GM12878 (cell line): ENCODE data around the gene FHIP1B. TPM values are rescaled to one million over a fixed set of nuclear protein-coding genes. Genes with fewer than 3 reads are reported as not detected.

Source experiments
- ATAC-seq: fragments of 200-7000 bp; cut with Tn5 transposase; 3 replicates; pipeline ENCODE4 v1.9.1; 2020; ENCODE audit warnings: mild to moderate bottlenecking, moderate library complexity
- BruUV-seq: library from RNA; stranded (reverse); fragments of 400-500 nt; replicated peaks from 2 replicates; lab custom pipeline; 2021; lab: Mats Ljungman, UMichigan
- CTCF ChIA-PET: fragments of 300-600 bp; sonication (Branson Sonifier 250); formaldehyde crosslinking; extraction: SDS; loops from one replicate; lab custom pipeline; 2021; ENCODE audit warnings: inconsistent platforms; lab: Yijun Ruan, JAX
- POLR2A ChIA-PET: fragments of 350-600 bp; formaldehyde crosslinking; extraction: SDS; loops from one replicate; lab custom pipeline; 2021; ENCODE audit warnings: inconsistent platforms; lab: Charles Lee
- RAD21 ChIA-PET: fragments of 300-600 bp; sonication (Branson Sonifier 250); formaldehyde crosslinking; loops from one replicate; lab custom pipeline; 2023; ENCODE audit warnings: antibody characterized with exemption; ENCODE audit not compliant: unreplicated experiment; lab: Charles Lee
- SMC1A ChIA-PET: fragments of 300-600 bp; sonication (Branson Sonifier 250); formaldehyde crosslinking; loops from one replicate; lab custom pipeline; 2023; ENCODE audit not compliant: unreplicated experiment, uncharacterized antibody; lab: Charles Lee
- DNase-seq: peaks from one replicate; pipeline ENCODE4 v3.0.0-alpha.2; 2011; ENCODE audit warnings: low read depth, low spot score
- FAIRE-seq: peaks from 3 replicates; lab custom pipeline; 2011; peaks lifted over from hg19 to GRCh38; lab: Jason Lieb, UNC
- H2AFZ ChIP-seq: 2 replicates; pipeline ENCODE4 v1.6.0; 2011; ENCODE audit warnings: low read depth, low read length, control low read depth; ENCODE audit not compliant: control insufficient read depth
- H3K27ac ChIP-seq: 2 replicates; pipeline ENCODE4 v1.5.1; 2011; ENCODE audit warnings: control low read depth; ENCODE audit not compliant: control insufficient read depth, insufficient read depth
- H3K27me3 ChIP-seq, 2 experiments: replicated peaks in 1 of 2; 2 replicates each; pipeline versions ENCODE4 v1.6.0 to v1.6.1; 2011; ENCODE audit warnings: low read length in 1 of 2; ENCODE audit not compliant: control insufficient read depth in 2 of 2, insufficient read depth in 2 of 2
- H3K36me3 ChIP-seq, 2 experiments: 2 replicates each; pipeline ENCODE4 v1.5.1; 2011; ENCODE audit warnings: low read length in 1 of 2; ENCODE audit not compliant: control insufficient read depth in 2 of 2, insufficient read depth in 2 of 2
- H3K4me1 ChIP-seq: 2 replicates; pipeline ENCODE4 v1.6.1; 2011; ENCODE audit warnings: mild to moderate bottlenecking, low read length, moderate library complexity, mixed read lengths; ENCODE audit not compliant: control insufficient read depth, insufficient read depth
- H3K4me2 ChIP-seq: 2 replicates; pipeline ENCODE4 v1.6.0; 2011; ENCODE audit warnings: control low read depth; ENCODE audit not compliant: control insufficient read depth, insufficient read depth
- H3K4me3 ChIP-seq: fragments of 200-600 bp; sonication (generic); 2 replicates; pipeline ENCODE4 v1.5.1; 2016
- H3K79me2 ChIP-seq: 2 replicates; pipeline ENCODE4 v1.6.0; 2011; ENCODE audit warnings: low read length; ENCODE audit not compliant: control insufficient read depth, insufficient read depth
- H3K9ac ChIP-seq: 2 replicates; pipeline ENCODE4 v1.8.0; 2011; ENCODE audit warnings: low read length, control low read depth, mixed read lengths; ENCODE audit not compliant: control insufficient read depth, insufficient read depth
- H3K9me3 ChIP-seq: replicated peaks from 3 replicates; pipeline ENCODE4 v1.5.1; 2011; ENCODE audit warnings: mild to moderate bottlenecking, low read length; ENCODE audit not compliant: control insufficient read depth, insufficient read depth
- H4K20me1 ChIP-seq: 2 replicates; pipeline ENCODE4 v1.6.0; 2011; ENCODE audit not compliant: control insufficient read depth, insufficient read depth
- BCL11A ChIP-seq: IDR thresholded peaks from 2 replicates; pipeline ENCODE4 v1.6.1; 2011; ENCODE audit warnings: low read depth, low read length
- CUX1 ChIP-seq: IDR thresholded peaks from 2 replicates; pipeline ENCODE4 v1.6.1; 2012; ENCODE audit warnings: improper control_type of control experiment, low read depth, low read length; ENCODE audit not compliant: insufficient replicate concordance
- ELK1 ChIP-seq: IDR thresholded peaks from 2 replicates; pipeline ENCODE4 v1.6.1; 2012; ENCODE audit warnings: low read depth, low read length, improper control_type of control experiment
- FOXM1 ChIP-seq: IDR thresholded peaks from 2 replicates; pipeline ENCODE4 v1.6.1; 2012; ENCODE audit warnings: low read depth, mild to moderate bottlenecking, inconsistent platforms, low read length, moderate library complexity
- KLF5 ChIP-seq: fragments of 450-650 bp; IDR thresholded peaks from 2 replicates; pipeline ENCODE4 v1.6.1; 2014; ENCODE audit warnings: mild to moderate bottlenecking; ENCODE audit not compliant: partially characterized antibody
- MEF2B ChIP-seq: fragments of 450-650 bp; IDR thresholded peaks from 2 replicates; pipeline ENCODE4 v1.6.1; 2018; ENCODE audit warnings: mild to moderate bottlenecking, moderate library complexity; ENCODE audit not compliant: partially characterized antibody, poor library complexity, severe bottlenecking
- PML ChIP-seq: IDR thresholded peaks from 2 replicates; pipeline ENCODE4 v1.6.1; 2012; ENCODE audit warnings: low read length, inconsistent platforms
- RB1 ChIP-seq: fragments of 450-650 bp; formaldehyde crosslinking; IDR thresholded peaks from 2 replicates; pipeline ENCODE4 v1.6.1; 2017; ENCODE audit warnings: mild to moderate bottlenecking, borderline replicate concordance
- SMAD1 ChIP-seq: fragments of 450-650 bp; IDR thresholded peaks from 2 replicates; pipeline ENCODE4 v1.6.1; 2018; ENCODE audit warnings: mild to moderate bottlenecking, low read depth; ENCODE audit not compliant: partially characterized antibody
- SRF ChIP-seq, 2 experiments: IDR thresholded peaks; 2 replicates each; pipeline ENCODE4 v1.6.1; 2011; ENCODE audit warnings: low read depth in 2 of 2, low read length in 2 of 2, mild to moderate bottlenecking in 1 of 2, moderate library complexity in 1 of 2
- SUZ12 ChIP-seq: fragments of 200-600 bp; sonication (generic); IDR thresholded peaks from one replicate; pipeline ENCODE4 v1.6.1; 2018; ENCODE audit warnings: antibody characterized with exemption, mild to moderate bottlenecking; ENCODE audit not compliant: unreplicated experiment
- TARDBP ChIP-seq: IDR thresholded peaks from 2 replicates; pipeline ENCODE4 v1.6.1; 2016; ENCODE audit warnings: borderline replicate concordance
- WRNIP1 ChIP-seq: IDR thresholded peaks from 2 replicates; pipeline ENCODE4 v1.6.1; 2011; ENCODE audit warnings: low read depth, low read length, improper control_type of control experiment, borderline replicate concordance
- ZNF384 ChIP-seq: IDR thresholded peaks from 2 replicates; pipeline ENCODE4 v1.6.1; 2012; ENCODE audit warnings: low read depth, mild to moderate bottlenecking, low read length, improper control_type of control experiment, borderline replicate concordance
- in situ Hi-C: fragments of 300-500 bp; cut with MboI; formaldehyde crosslinking; loops from 9 replicates; pipeline ENCODE4 v1.14.3; 2018; ENCODE audit warnings: mixed read lengths
- intact Hi-C: fragments of 100-400 bp; cut with micrococcal nuclease; formaldehyde crosslinking; loops from one replicate; pipeline ENCODE4 v1.14.2; 2022; ENCODE audit not compliant: unreplicated experiment
- polyA plus RNA-seq, 11 experiments: library from polyadenylated mRNA; depleted of rRNA in 4 of 11; unstranded in 6 of 11; stranded (reverse) in 5 of 11; fragments of >200 nt; fragmentation: Nextera tagmentation in 4 of 11; fragmentation: Illumina TruSeq in 1 of 11; extraction: Ambion mirVana in 4 of 11; extraction: Trizol in 1 of 11; gene quantifications; 1 replicate in 1 of 11; 2 replicates in 10 of 11; pipeline versions ENCODE4 v1.2.1 to v1.2.3, GENCODE V29; 2011 to 2016; ENCODE audit warnings: inconsistent platforms in 2 of 11, missing spikeins in 2 of 11, low read depth in 1 of 11
- total RNA-seq, 4 experiments: library from RNA; depleted of rRNA in 3 of 4; stranded (reverse); fragments of >200 nt in 3 of 4; fragmentation: Illumina TruSeq in 1 of 4; extraction: Trizol in 1 of 4; gene quantifications; 2 replicates each; pipeline versions ENCODE4 v1.2.1 to v1.2.3, GENCODE V29; 2013 to 2021

The FHIP1B gene
- total and polyA plus RNA-seq, 10 of the 15 experiments (the other 5 are each of a cell fraction or from before 2014, with no cell fraction given): 0.90 to 28.1 (median 11.1) TPM

GRCh38 chr11:6232899-6233298 is 1.5 kb downstream of the FHIP1B start:
- Histone ChIP-seq H3K27ac (no peak overlapping the region), H3K4me2 (peak overlapping the region; percentile 45), H3K9ac (no peak overlapping the region), H2AFZ (no peak overlapping the region), H3K27me3 (no peaks in the 10 kb centered on the region), H3K4me1 (peaks cover 3% of the 10 kb centered on the region; the same call in 1 of the 2 replicates), H3K79me2 (peaks cover 20% of the 10 kb centered on the region), H3K9me3 (no peaks in the 10 kb centered on the region; the same call in 2 of the 3 replicates), H4K20me1 (no peaks in the 10 kb centered on the region), H3K4me3 (no peak overlapping the region), H3K36me3 (no peaks in the 10 kb centered on the region)
- in situ Hi-C loops (no loop called here), intact Hi-C loops (loop anchor here (10.0 kb wide), 2 partner anchors 252 to 512 kb away; partner anchors contain the start of genes ARFIP2 and TIMM10B)
- FAIRE-seq (no peak), DNase-seq (no peak), ATAC-seq (no peak)
- ChIA-PET POLR2A (no interaction called here), SMC1A (interaction anchor here (0.9 to 4.2 kb wide), 2 partner anchors 26 to 28 kb away, joined by 3 to 12 read pairs; partner anchors contain the start of gene C11orf42), CTCF (interaction anchor here (0.6 to 6.7 kb wide), 3 partner anchors 18 to 1452 kb away, joined by 3 to 55 read pairs (median 6); no protein-coding TSS in a partner anchor), RAD21 (no interaction called here)
- no TSS peak for BruUV-seq
- TF ChIP-seq TARDBP: no peak
- TF ChIP-seq ELK1: no peak
- no peak for TF ChIP-seq SUZ12
- TF ChIP-seq RB1: no peak
- no peak for TF ChIP-seq FOXM1
- no peak for TF ChIP-seq MEF2B
- no peak for TF ChIP-seq KLF5
- TF ChIP-seq WRNIP1: no peak
- TF ChIP-seq SRF (IDR thresholded peaks at IDR 0.05; ENCODE audit: low read depth in 2 of 2, low read length in 2 of 2): no peak
- TF ChIP-seq BCL11A: no peak
- TF ChIP-seq SMAD1: no peak
- no peak for TF ChIP-seq PML
- TF ChIP-seq ZNF384: no peak
- no peak for TF ChIP-seq CUX1
